K562 (cell line): ENCODE results near the gene TFE3. TPM values are rescaled to one million over a fixed set of nuclear protein-coding genes. Genes with fewer than 3 reads are reported as not detected.

Source experiments
- BDP1 ChIP-seq: IDR thresholded peaks from 3 replicates; pipeline ENCODE4 v1.6.1; 2011; ENCODE audit not compliant: insufficient read length, insufficient read depth
- EZH2 ChIP-seq: IDR thresholded peaks from 2 replicates; pipeline ENCODE4 v1.6.1; 2012; ENCODE audit warnings: low read depth, mild to moderate bottlenecking, inconsistent platforms, low read length, borderline replicate concordance
- JUND ChIP-seq, 2 experiments: IDR thresholded peaks; 2 replicates in 1 of 2; 3 replicates in 1 of 2; pipeline ENCODE4 v1.6.1; 2011; ENCODE audit warnings: borderline replicate concordance in 2 of 2, low read depth in 2 of 2, low read length in 2 of 2, improper control_type of control experiment in 1 of 2, missing biosample characterization in 1 of 2, missing genetic modification characterization in 1 of 2, missing genetic modification reagents in 1 of 2
- KDM4B ChIP-seq, 2 experiments: fragments of 450-650 bp in 1 of 2; sonication (generic) in 1 of 2; IDR thresholded peaks; 2 replicates each; pipeline ENCODE4 v1.6.1; 2016 to 2017; ENCODE audit warnings: borderline replicate concordance in 2 of 2, antibody characterized with exemption in 1 of 2, low read depth in 1 of 2, mild to moderate bottlenecking in 1 of 2
- KLF1 ChIP-seq: fragments of 450-650 bp; IDR thresholded peaks from 2 replicates; pipeline ENCODE4 v1.6.1; 2016; ENCODE audit warnings: missing genetic modification characterization, missing compliant biosample characterization
- MTA1 ChIP-seq: fragments of 450-650 bp; IDR thresholded peaks from 2 replicates; pipeline ENCODE4 v1.6.1; 2017; ENCODE audit warnings: borderline replicate concordance
- MTA2 ChIP-seq: fragments of 450-650 bp; IDR thresholded peaks from 2 replicates; pipeline ENCODE4 v1.6.1; 2016; ENCODE audit warnings: low read depth
- MYBL2 ChIP-seq, 2 experiments: fragments of 450-650 bp in 1 of 2; sonication (generic) in 1 of 2; formaldehyde crosslinking in 1 of 2; IDR thresholded peaks; 2 replicates each; pipeline versions ENCODE4 v1.6.1 to v1.8.1; 2017 to 2022; ENCODE audit warnings: borderline replicate concordance in 1 of 2, inconsistent platforms in 1 of 2, low read depth in 1 of 2, mild to moderate bottlenecking in 1 of 2, missing genetic modification reagents in 1 of 2, moderate library complexity in 1 of 2
- NBN ChIP-seq: fragments of 450-650 bp; IDR thresholded peaks from 2 replicates; pipeline ENCODE4 v1.6.1; 2016; ENCODE audit warnings: low read depth, mild to moderate bottlenecking
- PCBP2 ChIP-seq: fragments of 200-400 bp; formaldehyde crosslinking; IDR thresholded peaks from 2 replicates; pipeline ENCODE4 v1.6.1; 2018; ENCODE audit warnings: low read length, low read depth, mild to moderate bottlenecking, moderate library complexity; ENCODE audit not compliant: poor library complexity, severe bottlenecking
- POLR2H ChIP-seq: IDR thresholded peaks from 2 replicates; pipeline ENCODE4 v1.6.1; 2016; ENCODE audit warnings: missing genetic modification characterization, low read depth, mild to moderate bottlenecking, control low read depth, missing compliant biosample characterization, moderate library complexity
- RAD51 ChIP-seq: fragments of 450-650 bp; IDR thresholded peaks from 2 replicates; pipeline ENCODE4 v1.7.1; 2016; ENCODE audit warnings: low read depth, mild to moderate bottlenecking, borderline replicate concordance
- SIRT6 ChIP-seq: IDR thresholded peaks from one replicate; pipeline ENCODE4 v1.6.1; 2012; ENCODE audit warnings: low read depth, mild to moderate bottlenecking, control low read depth, inconsistent platforms, low read length, moderate library complexity
- TCFL5 ChIP-seq: fragments of 250-450 bp; sonication (Bioruptor Pico); conservative IDR thresholded peaks from 2 replicates; pipeline ENCODE4 v1.6.1; 2021; ENCODE audit warnings: mild to moderate bottlenecking, moderate library complexity, matching md5 sums
- ZNF280A ChIP-seq: fragments of 450-650 bp; IDR thresholded peaks from 2 replicates; pipeline ENCODE4 v1.6.1; 2018; ENCODE audit warnings: mild to moderate bottlenecking, low read depth; ENCODE audit not compliant: partially characterized antibody
- ZNF586 ChIP-seq: fragments of 450-650 bp; formaldehyde crosslinking; conservative IDR thresholded peaks from 2 replicates; pipeline ENCODE4 v1.4.0; 2020; ENCODE audit warnings: mild to moderate bottlenecking, moderate library complexity
- ZSCAN29 ChIP-seq: fragments of 450-650 bp; IDR thresholded peaks from 2 replicates; pipeline ENCODE4 v1.6.1; 2017
- polyA plus RNA-seq, 8 experiments: library from polyadenylated mRNA; depleted of rRNA in 4 of 8; stranded (reverse) in 5 of 8; unstranded in 3 of 8; fragments of >200 nt; fragmentation: Nextera tagmentation in 2 of 8; fragmentation: Illumina TruSeq in 1 of 8; extraction: Ambion mirVana in 2 of 8; extraction: Trizol in 1 of 8; gene quantifications; 2 replicates each; pipeline versions ENCODE4 v1.2.1 to v1.2.3, GENCODE V29; 2011 to 2014; ENCODE audit warnings: inconsistent platforms in 1 of 8, missing spikeins in 1 of 8
- total RNA-seq, 7 experiments: library from RNA; depleted of rRNA in 6 of 7; stranded (reverse); fragments of >200 nt in 6 of 7; fragmentation: Illumina TruSeq in 2 of 7; extraction: Trizol in 2 of 7; gene quantifications; 2 replicates each; pipeline versions ENCODE4 v1.2.1 to v1.2.3, GENCODE V29; 2011 to 2021; ENCODE audit warnings: low replicate concordance in 1 of 7
- TF ChIP-seq, protein P1 (sequence below): fragments of 450-650 bp; IDR thresholded peaks from 2 replicates; pipeline ENCODE4 v1.6.1; 2014; ENCODE audit warnings: low read depth, mild to moderate bottlenecking, moderate library complexity, borderline replicate concordance
- TF ChIP-seq, protein P2 (sequence below): IDR thresholded peaks from 2 replicates; pipeline ENCODE4 v1.6.1; 2011; ENCODE audit not compliant: insufficient read length; ENCODE audit errors: extremely low read depth

TFE3 gene
- total and polyA plus RNA-seq, 9 of the 15 experiments (the other 6 are each of a cell fraction or from before 2014, with no cell fraction given): 1.9 to 20.3 (median 11.9) TPM

GRCh38 chrX:49079489-49080428 lies 36.6 kb upstream of the TFE3 start, which contains the start of gene WDR45 (continued):
- TF ChIP-seq JUND (IDR thresholded peaks at IDR 0.05; ENCODE audit: borderline replicate concordance, low read depth, low read length): peak; percentile 99
- peak; percentile 96; the same call in 2 of the 3 replicates for TF ChIP-seq JUND (tag; IDR thresholded peaks at IDR 0.05; ENCODE audit: borderline replicate concordance, low read depth, low read length)
- TF ChIP-seq, protein P1, sequence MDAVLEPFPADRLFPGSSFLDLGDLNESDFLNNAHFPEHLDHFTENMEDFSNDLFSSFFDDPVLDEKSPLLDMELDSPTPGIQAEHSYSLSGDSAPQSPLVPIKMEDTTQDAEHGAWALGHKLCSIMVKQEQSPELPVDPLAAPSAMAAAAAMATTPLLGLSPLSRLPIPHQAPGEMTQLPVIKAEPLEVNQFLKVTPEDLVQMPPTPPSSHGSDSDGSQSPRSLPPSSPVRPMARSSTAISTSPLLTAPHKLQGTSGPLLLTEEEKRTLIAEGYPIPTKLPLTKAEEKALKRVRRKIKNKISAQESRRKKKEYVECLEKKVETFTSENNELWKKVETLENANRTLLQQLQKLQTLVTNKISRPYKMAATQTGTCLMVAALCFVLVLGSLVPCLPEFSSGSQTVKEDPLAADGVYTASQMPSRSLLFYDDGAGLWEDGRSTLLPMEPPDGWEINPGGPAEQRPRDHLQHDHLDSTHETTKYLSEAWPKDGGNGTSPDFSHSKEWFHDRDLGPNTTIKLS: peak; percentile 23; the same call in 1 of the 2 replicates
- no peak for TF ChIP-seq EZH2
- no peak for TF ChIP-seq TCFL5
- TF ChIP-seq PCBP2: no peak
- no peak for TF ChIP-seq KDM4B (IDR thresholded peaks at IDR 0.05; ENCODE audit: borderline replicate concordance in 2 of 2, low read depth in 1 of 2)
- TF ChIP-seq SIRT6: no peak
- peak; percentile 11 for TF ChIP-seq ZNF280A
- TF ChIP-seq ZNF586 (CRISPR knock-in tag): no peak
- peak; percentile 36; the same call in 1 of the 2 replicates for TF ChIP-seq KLF1 (tag)
- peak; percentile 77 for TF ChIP-seq POLR2H (tag)
- peak; percentile 39; the same call in 1 of the 2 replicates for TF ChIP-seq MTA1
- TF ChIP-seq, protein P2, sequence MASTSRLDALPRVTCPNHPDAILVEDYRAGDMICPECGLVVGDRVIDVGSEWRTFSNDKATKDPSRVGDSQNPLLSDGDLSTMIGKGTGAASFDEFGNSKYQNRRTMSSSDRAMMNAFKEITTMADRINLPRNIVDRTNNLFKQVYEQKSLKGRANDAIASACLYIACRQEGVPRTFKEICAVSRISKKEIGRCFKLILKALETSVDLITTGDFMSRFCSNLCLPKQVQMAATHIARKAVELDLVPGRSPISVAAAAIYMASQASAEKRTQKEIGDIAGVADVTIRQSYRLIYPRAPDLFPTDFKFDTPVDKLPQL: no peak
- no peak for TF ChIP-seq ZSCAN29
- TF ChIP-seq NBN: no peak
- no peak for TF ChIP-seq MTA2
- TF ChIP-seq RAD51: no peak
- TF ChIP-seq BDP1: no peak
- TF ChIP-seq MYBL2 (IDR thresholded peaks at IDR 0.05; ENCODE audit: low read depth): no peak
- TF ChIP-seq MYBL2 (CRISPR knock-in tag; IDR thresholded peaks at IDR 0.05; ENCODE audit: borderline replicate concordance): no peak; the same call in 1 of the 2 replicates
